ENCODE data around the gene TBL3.
"Not testable (repeated sequence)": the region's sequence is repeated elsewhere in the genome, so short reads cannot be mapped to it uniquely, and the experiment has no call there.

The TBL3 gene

DNA sequence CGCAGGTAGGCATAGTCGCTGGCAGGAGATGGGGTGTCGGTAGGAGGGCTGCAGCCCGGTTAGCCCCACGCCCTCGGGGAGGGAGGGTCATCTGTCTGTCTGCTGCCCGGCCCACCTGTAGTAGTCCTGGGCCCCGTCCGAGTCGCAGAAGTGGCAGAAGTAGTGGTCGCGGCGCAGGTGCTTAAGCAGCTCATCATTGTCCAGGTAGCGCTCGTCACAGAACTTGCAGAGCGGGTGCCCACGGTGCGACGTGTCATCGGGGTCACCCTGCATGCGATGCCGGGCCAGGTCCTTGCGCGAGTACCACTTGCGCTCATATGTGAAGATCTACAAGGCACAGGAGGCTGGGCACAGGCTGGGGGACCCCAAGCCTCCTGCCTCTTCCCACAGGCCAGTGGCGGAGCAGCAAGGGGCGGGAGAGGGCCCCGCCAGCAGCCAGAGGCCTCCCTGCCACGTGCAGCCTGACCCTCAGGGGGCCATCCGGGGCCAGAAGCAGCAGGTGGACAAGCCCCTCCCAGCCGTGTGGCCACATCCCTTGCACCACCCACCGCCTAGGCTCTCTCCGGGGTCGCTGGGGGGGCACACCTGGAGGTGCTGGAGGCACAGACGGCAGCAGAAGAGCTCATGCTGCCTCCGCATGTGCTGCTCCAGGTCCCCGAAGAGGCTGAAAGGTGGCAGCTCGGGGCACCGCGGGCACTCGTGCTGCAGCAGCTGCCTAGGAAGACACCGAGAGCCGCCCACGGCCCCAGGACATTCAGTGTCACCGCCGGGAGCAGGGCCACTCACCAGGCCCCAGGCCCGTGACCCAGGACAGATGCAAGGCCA is 30.8 kb downstream of the TBL3 start:
- DNase-seq = no peak

- DNase-seq = no peak
Measured at GRCh38 chr16:2003231-2003826, 31.5 kb downstream of the TBL3 start.

DNA sequence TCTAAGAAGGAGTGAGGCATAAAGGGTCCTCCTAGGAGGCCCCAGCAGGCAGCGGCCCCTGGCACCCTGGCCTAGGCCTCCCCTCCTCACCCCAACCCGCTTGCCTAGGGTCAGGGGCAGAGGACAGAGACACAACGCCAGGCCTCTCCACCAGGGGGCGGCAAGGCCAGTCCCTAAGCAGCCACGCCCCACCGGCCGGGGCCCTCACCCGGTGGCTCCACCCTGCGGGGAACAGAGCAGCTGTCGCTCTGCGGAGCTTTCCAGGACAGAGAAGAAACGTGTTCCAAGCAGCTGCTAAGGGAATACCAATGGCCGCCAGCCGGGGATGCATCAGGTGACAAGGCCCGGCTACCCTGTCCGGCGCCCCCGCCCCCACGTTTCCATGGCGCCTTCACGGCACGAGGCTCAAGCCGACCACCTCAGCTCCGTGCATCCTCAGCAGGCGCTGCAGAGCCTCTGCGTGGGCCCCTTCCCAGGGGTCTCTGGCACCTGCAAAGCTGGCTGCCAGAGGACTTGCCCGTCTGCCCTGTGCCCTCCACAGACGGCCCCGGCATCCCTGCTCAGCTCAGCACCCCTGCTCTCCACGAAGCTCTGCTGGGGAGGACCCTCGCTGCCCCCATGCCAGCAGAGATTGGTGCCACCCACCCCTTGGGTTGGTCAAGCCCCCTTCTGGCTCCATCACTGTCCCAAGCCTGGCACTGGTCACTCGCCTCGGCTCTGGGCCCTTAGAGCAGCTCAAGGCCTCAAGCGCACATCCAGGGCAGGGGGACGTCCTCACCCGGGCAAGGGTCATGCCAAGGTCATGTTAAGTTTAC is 32.2 kb downstream of the TBL3 start:
- DNase-seq = peak; percentile 84

- no peak for DNase-seq
Measured at GRCh38 chr16:2004795-2005517, 33.1 kb downstream of the TBL3 start.

DNA sequence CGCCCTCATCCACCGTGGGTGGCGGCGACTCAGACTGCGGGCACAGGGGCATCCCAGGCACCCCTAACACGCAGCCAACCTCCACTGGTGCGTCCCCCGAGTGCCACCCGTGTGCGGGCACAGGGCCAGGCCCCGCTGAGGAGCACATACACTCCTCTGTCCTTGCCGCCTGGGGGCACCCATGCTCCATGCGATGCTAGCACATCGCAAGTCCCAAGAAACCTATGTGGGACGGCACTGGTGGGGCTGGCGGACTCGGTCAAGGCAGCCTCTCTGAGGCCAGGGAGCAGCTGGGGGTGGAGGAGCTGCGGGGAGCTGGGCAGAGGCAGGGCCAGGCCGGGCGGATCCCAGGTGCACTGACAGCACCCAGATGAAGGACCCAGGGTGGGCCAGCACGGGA is 33.8 kb downstream of the TBL3 start:
- no peak for DNase-seq

DNA sequence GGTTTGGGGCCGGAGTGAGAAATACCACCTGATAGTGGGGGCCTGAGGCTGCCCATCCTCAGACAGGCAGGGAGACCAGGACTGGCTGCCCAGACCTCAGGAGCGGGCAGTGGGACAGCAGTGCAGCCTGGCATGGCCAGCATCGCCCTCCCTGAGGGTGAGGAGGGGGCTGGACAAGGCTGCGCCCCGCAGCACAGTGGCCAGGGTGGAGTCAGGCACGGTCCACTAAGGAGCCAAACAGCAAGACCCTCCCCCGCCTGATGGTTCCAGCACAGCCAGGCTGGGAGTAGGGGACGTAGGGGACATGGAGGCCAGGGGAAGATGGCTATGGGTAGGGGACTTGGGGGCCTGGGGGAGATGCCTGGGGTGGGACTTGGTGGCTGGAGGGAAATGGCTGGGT is 34.5 kb downstream of the TBL3 start:
- no peak for DNase-seq

DNA sequence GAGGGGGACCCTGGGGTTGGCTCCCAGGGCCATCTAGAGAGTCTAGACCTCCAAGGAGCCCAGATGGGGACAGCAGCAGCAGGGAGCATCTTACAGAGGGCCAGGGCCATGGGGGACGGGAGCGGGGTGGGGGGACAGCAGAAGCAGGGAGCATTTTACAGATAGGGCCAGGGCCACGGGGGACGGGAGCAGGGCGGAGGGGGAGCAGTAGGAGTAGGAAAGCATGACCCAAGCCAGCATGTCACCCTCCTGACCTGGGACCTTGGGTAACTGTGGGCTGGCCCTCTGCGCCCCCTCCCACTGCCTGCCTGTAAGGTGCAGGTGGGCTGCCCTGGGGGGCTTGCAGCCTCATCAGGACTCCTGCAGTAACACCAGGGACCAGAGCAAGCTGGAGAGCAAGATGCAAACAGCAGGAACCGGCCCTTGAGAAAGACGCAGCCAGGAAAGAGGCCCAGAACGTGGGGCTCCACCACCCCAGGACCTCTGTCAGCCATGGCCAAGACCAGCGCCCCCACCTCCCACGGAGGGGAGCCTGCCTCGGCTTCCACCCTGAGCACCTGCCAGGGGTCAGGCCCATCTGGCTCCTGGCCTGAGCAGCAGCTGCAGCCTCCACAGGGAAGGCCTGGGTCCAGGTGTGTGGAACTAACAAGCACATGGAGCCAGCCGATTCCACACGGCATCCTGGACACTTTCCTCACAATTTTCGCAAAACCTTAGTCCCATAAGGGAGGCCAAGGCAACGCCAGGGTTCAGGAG is 35.4 kb downstream of the TBL3 start:
- DNase-seq = no peak

GRCh38 chr16:2008009-2008526 is 36.2 kb downstream of the TBL3 start:
- peak; percentile 52 for DNase-seq

- DNase-seq = no peak
Measured at GRCh38 chr16:2008631-2009163, 36.8 kb downstream of the TBL3 start.

- no peak for DNase-seq
Measured at GRCh38 chr16:2009164-2009711, 37.4 kb downstream of the TBL3 start.

GRCh38 chr16:2009791-2010510 is 38.1 kb downstream of the TBL3 start, which contains the start of gene ZNF598:
Gene ZNF598 (minus strand): TSS chr16:2009821.
- peak; percentile 66 for DNase-seq

- not testable (repeated sequence) for DNase-seq
Measured at GRCh38 chr16:2011726-2012125, 39.9 kb downstream of the TBL3 start.

DNA sequence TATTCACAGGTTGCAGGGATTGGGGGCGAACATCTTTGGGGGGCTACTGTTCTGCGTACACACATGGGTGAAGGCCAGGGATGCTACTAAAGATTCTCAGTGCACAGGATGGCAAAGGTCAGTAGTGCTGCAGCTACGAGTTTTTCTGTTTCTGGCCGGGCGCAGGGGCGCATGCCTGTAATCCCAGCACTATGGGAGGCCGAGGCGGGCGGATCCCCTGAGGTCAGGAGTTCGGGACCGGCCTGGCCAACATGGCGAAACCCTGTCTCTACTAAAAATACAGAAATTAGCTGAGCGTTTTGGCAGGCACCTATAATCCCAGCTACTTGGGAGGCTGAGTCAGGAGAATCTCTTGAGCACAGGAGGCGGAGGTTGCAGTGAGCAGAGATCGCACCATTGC is 41.7 kb downstream of the TBL3 start:
- no peak for DNase-seq

- DNase-seq = peak; percentile 69
Measured at GRCh38 chr16:2015117-2015946, 43.5 kb downstream of the TBL3 start.

DNA sequence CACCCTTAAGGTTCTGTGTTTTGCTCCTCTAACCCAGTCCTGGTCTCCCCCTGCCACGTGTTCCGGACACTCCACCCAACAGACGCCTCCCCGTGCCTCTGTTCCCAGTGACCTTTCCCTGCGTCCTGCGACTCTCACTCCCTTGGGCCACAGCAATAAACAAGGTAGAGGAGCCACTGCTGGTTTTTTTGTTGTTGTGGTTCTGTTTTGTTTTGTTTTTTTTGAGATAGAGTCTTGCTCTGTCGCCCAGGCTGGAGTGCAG is 44.0 kb downstream of the TBL3 start:
- no peak for DNase-seq

- no peak for DNase-seq
Measured at GRCh38 chr16:2016407-2016922, 44.6 kb downstream of the TBL3 start.

DNA sequence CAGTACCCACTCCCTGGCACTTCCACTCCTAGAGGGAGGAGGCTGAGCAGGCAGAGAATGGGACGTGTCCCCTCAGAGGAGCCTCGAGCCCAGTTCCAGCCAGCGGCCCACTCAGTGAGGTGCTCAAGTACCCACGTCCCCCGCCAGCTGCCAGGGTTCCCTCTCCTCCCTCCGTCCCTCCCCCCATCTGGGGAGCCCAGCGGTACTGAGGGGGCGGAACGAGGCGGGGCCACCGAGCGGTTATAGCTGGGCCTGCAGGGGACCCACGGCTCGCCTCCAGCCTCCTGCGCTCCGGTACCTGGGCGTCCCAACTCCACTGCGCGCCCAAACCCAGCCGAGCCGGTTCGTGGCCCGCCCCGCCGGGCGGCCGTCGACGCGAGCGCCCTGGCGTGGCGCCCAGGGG is 47.7 kb downstream of the TBL3 start, which contains the start of gene NPW:
Gene NPW, plus strand, starts transcription at position 268 of the 403 bp plus-strand sequence.
- no peak for DNase-seq

- DNase-seq = no peak
Measured at GRCh38 chr16:2019921-2020831, 48.3 kb downstream of the TBL3 start.

DNA sequence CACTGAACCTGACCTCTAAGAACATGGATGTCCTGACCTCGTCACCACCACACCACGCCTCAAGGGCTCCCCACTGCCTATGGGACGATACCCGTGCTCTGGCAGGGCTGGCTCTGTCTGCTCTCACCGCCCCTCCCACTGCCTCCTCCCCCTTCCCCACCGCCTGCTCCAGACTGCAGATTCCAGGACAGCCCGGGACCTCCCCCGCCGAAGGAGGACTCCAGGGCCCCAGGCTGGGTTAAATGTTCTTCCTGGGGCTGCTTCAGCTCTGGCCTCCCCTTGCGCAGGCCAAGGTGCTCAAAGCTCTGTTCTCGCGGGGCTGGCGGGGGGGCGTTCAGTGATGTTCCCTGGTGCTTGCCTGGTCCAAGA is 50.9 kb downstream of the TBL3 start:
- DNase-seq = peak; percentile 81
